SK-N-SH (cell line): ENCODE results near the gene SLC17A9. TPM values are rescaled to one million over a fixed set of nuclear protein-coding genes. Genes with fewer than 3 reads are reported as not detected.

Experiments used
- CTCF ChIA-PET: fragments of 300-600, 350-600 bp; formaldehyde crosslinking; extraction: SDS; loops from one replicate; lab custom pipeline; 2021; lab: Yijun Ruan, JAX
- POLR2A ChIA-PET: fragments of 350-600 bp; sonication (Branson Sonifier 250); formaldehyde crosslinking; extraction: SDS; loops from one replicate; lab custom pipeline; 2020; ENCODE audit warnings: antibody characterized with exemption, inconsistent platforms; lab: Yijun Ruan, JAX
- DNase-seq: peaks from one replicate; pipeline ENCODE4 v3.0.0; 2012
- H2AFZ ChIP-seq: fragments of 200-600 bp; sonication (generic); 2 replicates; pipeline ENCODE4 v1.8.1; 2016; ENCODE audit warnings: antibody characterized with exemption, mild to moderate bottlenecking, low read depth
- H3F3A ChIP-seq: fragments of 200-600 bp; sonication (generic); replicated peaks from 2 replicates; pipeline ENCODE3; 2016; ENCODE audit warnings: antibody characterized with exemption, mild to moderate bottlenecking; ENCODE audit not compliant: insufficient read depth
- H3K27ac ChIP-seq, 2 experiments: fragments of 200-500 bp in 1 of 2; fragments of 200-600 bp in 1 of 2; sonication (Bioruptor generic) in 1 of 2; sonication (generic), shearing (Covaris generic) in 1 of 2; 2 replicates each; pipeline versions ENCODE4 v1.5.1 to v1.6.1; 2014 to 2016; ENCODE audit warnings: low read depth in 2 of 2, inconsistent platforms in 1 of 2, low read length in 1 of 2, mild to moderate bottlenecking in 1 of 2, mixed read lengths in 1 of 2
- H3K27me3 ChIP-seq: fragments of 200-600 bp; sonication (generic), shearing (Covaris generic); 2 replicates; pipeline ENCODE4 v1.6.1; 2016; ENCODE audit warnings: mixed run types; ENCODE audit not compliant: insufficient read depth
- H3K36me3 ChIP-seq, 2 experiments: fragments of 200-500 bp in 1 of 2; fragments of 200-600 bp in 1 of 2; sonication (Bioruptor generic) in 1 of 2; sonication (generic) in 1 of 2; replicated peaks in 1 of 2; 2 replicates each; pipeline versions ENCODE3 to v1.5.1; 2014 to 2016; ENCODE audit warnings: low read length in 1 of 2, mild to moderate bottlenecking in 1 of 2; ENCODE audit not compliant: insufficient read depth in 2 of 2, control insufficient read depth in 1 of 2
- H3K4me1 ChIP-seq, 2 experiments: fragments of 200-500 bp in 1 of 2; fragments of 200-600 bp in 1 of 2; sonication (Bioruptor generic) in 1 of 2; sonication (generic), shearing (Covaris generic) in 1 of 2; 2 replicates each; pipeline versions ENCODE4 v1.5.1 to v1.6.1; 2014 to 2016; ENCODE audit warnings: low read depth in 1 of 2, low read length in 1 of 2, mixed run types in 1 of 2; ENCODE audit not compliant: insufficient read depth in 2 of 2, control insufficient read depth in 1 of 2
- H3K4me2 ChIP-seq: fragments of 200-600 bp; sonication (generic), shearing (Covaris generic); 2 replicates; pipeline ENCODE4 v1.6.1; 2017; ENCODE audit warnings: mixed run types
- H3K4me3 ChIP-seq, 2 experiments: fragments of 200-500 bp in 1 of 2; fragments of 200-600 bp in 1 of 2; sonication (Bioruptor generic) in 1 of 2; sonication (generic), shearing (Covaris generic) in 1 of 2; 2 replicates each; pipeline versions ENCODE4 v1.5.1 to v1.8.1; 2014 to 2016; ENCODE audit warnings: low read depth in 2 of 2, inconsistent platforms in 1 of 2, low read length in 1 of 2, mild to moderate bottlenecking in 1 of 2, mixed read lengths in 1 of 2, moderate library complexity in 1 of 2
- H3K79me2 ChIP-seq: fragments of 200-600 bp; sonication (generic); 2 replicates; pipeline ENCODE4 v1.8.1; 2017; ENCODE audit warnings: mild to moderate bottlenecking; ENCODE audit not compliant: insufficient read depth
- H3K9ac ChIP-seq: fragments of 200-600 bp; sonication (generic); 2 replicates; pipeline ENCODE4 v1.6.1; 2017; ENCODE audit warnings: mixed run types
- H3K9me2 ChIP-seq: fragments of 200-600 bp; sonication (generic); 2 replicates; pipeline ENCODE4 v1.6.1; 2017; ENCODE audit warnings: mixed run types
- H3K9me3 ChIP-seq: fragments of 200-600 bp; sonication (generic); 2 replicates; pipeline ENCODE4 v1.6.1; 2017; ENCODE audit warnings: mixed run types, mild to moderate bottlenecking, moderate library complexity
- H4K20me1 ChIP-seq: fragments of 200-600 bp; sonication (generic); 2 replicates; pipeline ENCODE4 v1.6.1; 2017; ENCODE audit warnings: mild to moderate bottlenecking, mixed run types; ENCODE audit not compliant: insufficient read depth
- CHD2 ChIP-seq: fragments of 150-350 bp; IDR thresholded peaks from 2 replicates; pipeline ENCODE4 v1.6.1; 2018; ENCODE audit warnings: low read length; ENCODE audit not compliant: partially characterized antibody
- EP300 ChIP-seq, 2 experiments: IDR thresholded peaks; 2 replicates each; pipeline versions ENCODE4 v1.4.0 to v1.6.1; 2012; ENCODE audit warnings: borderline replicate concordance in 1 of 2, low read depth in 1 of 2, low read length in 1 of 2
- FOSL2 ChIP-seq: IDR thresholded peaks from 2 replicates; pipeline ENCODE4 v1.4.0; 2012; ENCODE audit warnings: low read depth, mild to moderate bottlenecking, moderate library complexity, borderline replicate concordance
- GABPA ChIP-seq: IDR thresholded peaks from 2 replicates; pipeline ENCODE4 v1.4.0; 2012; ENCODE audit warnings: low read depth, mild to moderate bottlenecking
- GATA2 ChIP-seq: sonication (generic); formaldehyde crosslinking; IDR thresholded peaks from 2 replicates; pipeline ENCODE4 v1.5.0; 2020; ENCODE audit warnings: mild to moderate bottlenecking, missing genetic modification reagents
- JUND ChIP-seq: IDR thresholded peaks from 2 replicates; pipeline ENCODE4 v1.4.0; 2012
- MAX ChIP-seq: IDR thresholded peaks from 2 replicates; pipeline ENCODE4 v1.4.0; 2012; ENCODE audit warnings: low read depth
- MEF2A ChIP-seq: IDR thresholded peaks from 2 replicates; pipeline ENCODE4 v1.4.0; 2012; ENCODE audit warnings: low read depth, borderline replicate concordance
- MXI1 ChIP-seq: IDR thresholded peaks from 2 replicates; pipeline ENCODE4 v1.6.1; 2012; ENCODE audit warnings: mild to moderate bottlenecking, low read depth, low read length, improper control_type of control experiment
- NRF1 ChIP-seq: IDR thresholded peaks from 2 replicates; pipeline ENCODE4 v1.6.1; 2012; ENCODE audit warnings: low read depth, mild to moderate bottlenecking, low read length
- POLR2AphosphoS5 ChIP-seq: IDR thresholded peaks from 2 replicates; pipeline ENCODE4 v1.6.1; 2012; ENCODE audit warnings: low read depth, low read length
- RAD21 ChIP-seq: IDR thresholded peaks from 2 replicates; pipeline ENCODE4 v1.6.1; 2012; ENCODE audit warnings: mild to moderate bottlenecking, low read length
- RCOR1 ChIP-seq: fragments of 150-350 bp; IDR thresholded peaks from 2 replicates; pipeline ENCODE4 v1.6.1; 2017; ENCODE audit warnings: antibody characterized with exemption, low read length
- RFX5 ChIP-seq: IDR thresholded peaks from 2 replicates; pipeline ENCODE4 v1.6.1; 2012; ENCODE audit warnings: mild to moderate bottlenecking, improper control_type of control experiment, low read length
- RXRA ChIP-seq: IDR thresholded peaks from 2 replicates; pipeline ENCODE4 v1.4.0; 2012; ENCODE audit warnings: low read depth, mild to moderate bottlenecking, borderline replicate concordance
- SIN3A ChIP-seq: IDR thresholded peaks from 2 replicates; pipeline ENCODE4 v1.6.1; 2012; ENCODE audit warnings: low read depth, mild to moderate bottlenecking, low read length, moderate library complexity, borderline replicate concordance
- SMC3 ChIP-seq: IDR thresholded peaks from 2 replicates; pipeline ENCODE4 v1.6.1; 2012; ENCODE audit warnings: low read depth, low read length, improper control_type of control experiment
- TCF12 ChIP-seq: IDR thresholded peaks from 2 replicates; pipeline ENCODE4 v1.4.0; 2012
- YY1 ChIP-seq: IDR thresholded peaks from 2 replicates; pipeline ENCODE4 v1.4.0; 2012; ENCODE audit warnings: low read depth, mild to moderate bottlenecking
- ZBTB33 ChIP-seq: IDR thresholded peaks from 2 replicates; pipeline ENCODE4 v1.4.0; 2012; ENCODE audit warnings: low read depth, borderline replicate concordance
- WGBS: methylation state at CpG from one replicate; pipeline ENCODE4 v1.1.6; 2017; ENCODE audit warnings: low lambda C conversion rate; 5-methylcytosine and 5-hydroxymethylcytosine counted together
- polyA plus RNA-seq, 3 experiments: library from polyadenylated mRNA; depleted of rRNA; stranded (reverse); fragments of >200 nt; gene quantifications; 2 replicates each; pipeline ENCODE4 v1.2.3, GENCODE V29; 2012
- TF ChIP-seq, protein P1 (sequence below): IDR thresholded peaks from 2 replicates; pipeline ENCODE4; 2012
- TF ChIP-seq, protein P2 (sequence below): fragments of 150-350 bp; IDR thresholded peaks from 2 replicates; pipeline ENCODE4 v1.6.1; 2017; ENCODE audit warnings: antibody characterized with exemption, low read length, low read depth, borderline replicate concordance

The SLC17A9 gene
- polyA plus RNA-seq, 1 of the 3 experiments (the other 2 are of a cell fraction), result not detected

DNA sequence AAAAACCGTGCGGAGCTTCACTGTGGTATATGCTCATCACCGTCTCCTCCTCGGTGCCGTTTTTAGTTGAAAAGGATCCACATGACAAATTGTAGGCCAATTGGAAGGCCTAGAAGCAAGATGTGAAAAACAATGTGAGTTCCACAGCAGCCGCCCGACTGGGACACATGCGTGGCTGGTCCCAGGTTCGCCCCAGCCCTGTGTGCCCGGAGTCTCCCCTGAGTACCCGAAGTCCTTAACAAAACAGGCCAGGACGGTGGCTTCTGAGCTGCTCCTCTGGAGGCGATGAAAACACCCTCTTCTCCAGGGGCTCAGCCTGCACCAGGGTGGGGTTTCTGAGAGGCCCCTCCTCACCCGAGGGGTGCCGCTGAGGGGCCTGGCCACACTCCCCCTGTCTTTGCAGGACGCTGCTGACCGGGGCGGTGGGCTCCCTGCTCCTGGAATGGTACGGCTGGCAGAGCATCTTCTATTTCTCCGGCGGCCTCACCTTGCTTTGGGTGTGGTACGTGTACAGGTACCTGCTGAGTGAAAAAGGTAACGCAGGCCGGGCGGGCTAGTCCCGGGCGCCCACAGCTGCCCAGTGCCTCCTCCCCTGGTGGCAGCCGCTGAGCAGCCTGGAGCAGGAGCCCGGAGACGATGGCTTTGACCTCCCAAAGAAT is 9.8 kb downstream of the SLC17A9 start (continued):
- TF ChIP-seq GATA2 (CRISPR knock-in tag), result no peak
- no peak for TF ChIP-seq TCF12
- TF ChIP-seq FOSL2, result no peak
- no peak for TF ChIP-seq JUND
- no peak for TF ChIP-seq EP300 (IDR thresholded peaks at IDR 0.05; ENCODE audit: borderline replicate concordance in 1 of 2, low read depth in 1 of 2, low read length in 1 of 2)
- TF ChIP-seq MXI1, result no peak
- no peak for TF ChIP-seq YY1

GRCh38 chr20:62962891-62963613 is 10.5 kb downstream of the SLC17A9 start:
- no peaks in the 10 kb centered on the region for H3K9me2 ChIP-seq
- H3K4me2 ChIP-seq, result no peak overlapping the region
- H3K27me3 ChIP-seq, result 0 out of 2 replicates have a peak, but pooled peaks cover 11% of the 10 kb centered on the region
- TF ChIP-seq MEF2A (no peak), TCF12 (no peak), POLR2AphosphoS5 (no peak), RXRA (no peak), ZBTB33 (no peak), RFX5 (no peak), MAX (no peak), GABPA (no peak), RCOR1 (no peak), SMC3 (no peak), SIN3A (no peak), JUND (no peak), MXI1 (no peak), RAD21 (no peak), GATA2 (CRISPR knock-in tag) (no peak), NRF1 (no peak), CHD2 (no peak)
- TF ChIP-seq, protein P1, sequence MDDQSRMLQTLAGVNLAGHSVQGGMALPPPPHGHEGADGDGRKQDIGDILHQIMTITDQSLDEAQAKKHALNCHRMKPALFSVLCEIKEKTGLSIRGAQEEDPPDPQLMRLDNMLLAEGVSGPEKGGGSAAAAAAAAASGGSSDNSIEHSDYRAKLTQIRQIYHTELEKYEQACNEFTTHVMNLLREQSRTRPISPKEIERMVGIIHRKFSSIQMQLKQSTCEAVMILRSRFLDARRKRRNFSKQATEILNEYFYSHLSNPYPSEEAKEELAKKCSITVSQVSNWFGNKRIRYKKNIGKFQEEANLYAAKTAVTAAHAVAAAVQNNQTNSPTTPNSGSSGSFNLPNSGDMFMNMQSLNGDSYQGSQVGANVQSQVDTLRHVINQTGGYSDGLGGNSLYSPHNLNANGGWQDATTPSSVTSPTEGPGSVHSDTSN, result no peak
- TF ChIP-seq, protein P2, sequence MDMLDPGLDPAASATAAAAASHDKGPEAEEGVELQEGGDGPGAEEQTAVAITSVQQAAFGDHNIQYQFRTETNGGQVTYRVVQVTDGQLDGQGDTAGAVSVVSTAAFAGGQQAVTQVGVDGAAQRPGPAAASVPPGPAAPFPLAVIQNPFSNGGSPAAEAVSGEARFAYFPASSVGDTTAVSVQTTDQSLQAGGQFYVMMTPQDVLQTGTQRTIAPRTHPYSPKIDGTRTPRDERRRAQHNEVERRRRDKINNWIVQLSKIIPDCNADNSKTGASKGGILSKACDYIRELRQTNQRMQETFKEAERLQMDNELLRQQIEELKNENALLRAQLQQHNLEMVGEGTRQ, result no peak
- no peak overlapping the region for H2AFZ ChIP-seq
- peaks cover 0 to 3% of the 10 kb centered on the region in 2 experiments; a peak in 1 of 4 replicates for H3K4me1 ChIP-seq
- 81% methylated on average over 9 of the region's 32 CpGs for WGBS
- no peak overlapping the region for H3K4me3 ChIP-seq
- CTCF ChIA-PET, result no interaction called here
- no peak for DNase-seq
- H3K27ac ChIP-seq, result no peak overlapping the region
- POLR2A ChIA-PET, result no interaction called here
- no peaks in the 10 kb centered on the region for H3K36me3 ChIP-seq
- H4K20me1 ChIP-seq, result no peaks in the 10 kb centered on the region
- H3K9ac ChIP-seq, result no peak overlapping the region
- no peaks in the 10 kb centered on the region for H3F3A ChIP-seq
- H3K79me2 ChIP-seq, result no peaks in the 10 kb centered on the region
- H3K9me3 ChIP-seq, result no peaks in the 10 kb centered on the region
